Adrenal gland (tissue), 12 donors: ENCODE results near the gene PLA1A. TPM values are rescaled to one million over a fixed set of nuclear protein-coding genes. Genes with fewer than 3 reads are reported as not detected.

Experiments
- DNase-seq, 7 donors: peaks; one replicate each; pipeline ENCODE4 v3.0.0-alpha.2; 2019 to 2020
- H3K27ac ChIP-seq, 5 donors: fragments of 200-600 bp; sonication (generic) in 4 of 5; 1 replicate in 3 of 5; 2 replicates in 2 of 5; pipeline versions ENCODE4 v1.5.1 to v1.8.0; 2016 to 2020; ENCODE audit warnings: mild to moderate bottlenecking in 1 of 5
- H3K27me3 ChIP-seq: fragments of 200-600 bp; 2 replicates; pipeline ENCODE4 v1.8.0; 2021
- H3K36me3 ChIP-seq, 2 donors: fragments of 200-600 bp; replicated peaks in 1 of 2; 1 replicate in 1 of 2; 2 replicates in 1 of 2; pipeline versions ENCODE4 v1.5.1 to v1.8.0; 2018 to 2022
- H3K4me1 ChIP-seq, 2 donors: fragments of 200-600 bp; replicated peaks in 1 of 2; 1 replicate in 1 of 2; 2 replicates in 1 of 2; pipeline versions ENCODE4 v1.5.1 to v1.8.0; 2018 to 2021
- H3K4me3 ChIP-seq, 4 donors: fragments of 200-600 bp; sonication (generic) in 3 of 4; one replicate each; pipeline ENCODE4 v1.5.1; 2016 to 2018
- H3K9me3 ChIP-seq, 3 donors: fragments of 200-600 bp; sonication (generic) in 1 of 3; replicated peaks in 1 of 3; 1 replicate in 2 of 3; 2 replicates in 1 of 3; pipeline versions ENCODE4 v1.5.1 to v1.8.0; 2016 to 2021
- CTCF ChIP-seq, 6 experiments: fragments of 450-650 bp in 4 of 6; fragments of 200-600 bp in 2 of 6; sonication (generic) in 1 of 6; IDR thresholded peaks; 1 replicate in 5 of 6; 2 replicates in 1 of 6; pipeline versions ENCODE4 v1.5.1 to v1.8.0; 2016 to 2021; ENCODE audit warnings: antibody characterized with exemption in 6 of 6, mild to moderate bottlenecking in 2 of 6, moderate library complexity in 1 of 6
- POLR2A ChIP-seq, 2 donors: fragments of 450-650 bp; IDR thresholded peaks; one replicate each; pipeline ENCODE4 v1.6.1; 2017; ENCODE audit warnings: antibody characterized with exemption in 2 of 2, mild to moderate bottlenecking in 2 of 2, moderate library complexity in 1 of 2
- WGBS, 4 donors: extraction: QIAGEN DNeasy Blood & Tissue Kit in 2 of 4; methylation state at CpG; one replicate each; pipeline versions ENCODE4 v1.1.5 to v1.1.7; 2013 to 2017; 5-methylcytosine and 5-hydroxymethylcytosine counted together
- intact Hi-C, 2 donors: fragments of 100-400 bp; cut with DNase I; formaldehyde crosslinking; loops; one replicate each; pipeline versions ENCODE4 v1.14.1 to v1.15.0; 2022 to 2023
- polyA plus RNA-seq, 3 donors: library from polyadenylated mRNA; stranded (reverse); fragments of 200-250 nt in 2 of 3; fragments of 350-450 nt in 1 of 3; fragmentation: Illumina TruSeq in 1 of 3; extraction: RNeasy Lipid Tissue Mini Kit (QIAGEN cat#74804) in 1 of 3; gene quantifications; one replicate each; pipeline ENCODE4 v1.2.3, GENCODE V29; 2013 to 2014
- total RNA-seq, 9 donors: library from RNA; depleted of rRNA in 4 of 9; stranded (reverse); fragments of >200 nt in 4 of 9; fragments of 120-200 nt in 1 of 9; fragmentation: NEBNext Ultra II Directional in 1 of 9; extraction: Animal tissue kit (Norgen Biotek cat#: 25700) in 1 of 9; gene quantifications; one replicate each; pipeline versions ENCODE4 v1.1.0 to v1.2.4, GENCODE V29; 2013 to 2023
- donor health status: healthy with polysubstance abuse.
- donor health status: Bipolar disorder and iron deficiency.
- donor health status: DM: yes; HTN: yes; CAD: no.
- donor health status: DM: no; HTN: no; CAD: no.
- donor health status: DM: no; HTN: no; CAD: no.
- donor health status: DM: yes; HTN: yes; CAD: no.

Gene PLA1A
- total and polyA plus RNA-seq, 12 donors = 0.17 to 2.0 (median 0.72) TPM

DNA sequence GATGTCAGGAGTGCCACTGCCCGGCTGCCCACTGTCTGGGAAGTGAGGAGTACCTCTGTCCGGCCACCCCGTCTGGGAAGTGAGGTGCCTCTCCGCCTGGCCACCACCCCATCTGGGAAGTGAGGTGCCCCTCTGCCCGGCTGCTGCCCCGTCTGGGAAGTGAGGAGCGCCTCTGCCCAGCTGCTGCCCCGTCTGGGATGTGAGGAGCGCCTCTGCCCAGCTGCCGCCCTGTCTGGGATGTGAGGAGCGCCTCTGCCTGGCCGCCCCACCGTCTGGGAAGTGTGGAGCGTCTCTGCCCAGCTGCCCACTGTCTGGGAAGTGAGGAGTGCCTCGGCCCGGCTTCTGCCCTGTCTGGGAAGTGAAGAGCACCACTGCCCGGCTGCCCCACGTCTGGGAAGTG, 76.2 kb downstream of the PLA1A start:
- H3K4me1 ChIP-seq = peaks cover 21 to 43% of the 10 kb centered on the region in 2 donors
- TF ChIP-seq POLR2A (IDR thresholded peaks at IDR 0.05) (no peak), CTCF (IDR thresholded peaks at IDR 0.05) (no peak)
- H3K4me3 ChIP-seq = no peak overlapping the region
- WGBS, 4 donors = 63 to 96% (median 89%) methylated on average over 3 to 18 of the region's 18 CpGs
- H3K27me3 ChIP-seq = no peaks in the 10 kb centered on the region
- no peaks in the 10 kb centered on the region for H3K9me3 ChIP-seq
- no peak overlapping the region for H3K27ac ChIP-seq
- intact Hi-C loops = loop anchor here in 1 of 2 donors (10.0 kb wide), 1 partner anchor 69 kb away; no protein-coding TSS in a partner anchor
- H3K36me3 ChIP-seq = peaks cover 0 to 30% of the 10 kb centered on the region in 2 donors
- DNase-seq = no peak

DNA sequence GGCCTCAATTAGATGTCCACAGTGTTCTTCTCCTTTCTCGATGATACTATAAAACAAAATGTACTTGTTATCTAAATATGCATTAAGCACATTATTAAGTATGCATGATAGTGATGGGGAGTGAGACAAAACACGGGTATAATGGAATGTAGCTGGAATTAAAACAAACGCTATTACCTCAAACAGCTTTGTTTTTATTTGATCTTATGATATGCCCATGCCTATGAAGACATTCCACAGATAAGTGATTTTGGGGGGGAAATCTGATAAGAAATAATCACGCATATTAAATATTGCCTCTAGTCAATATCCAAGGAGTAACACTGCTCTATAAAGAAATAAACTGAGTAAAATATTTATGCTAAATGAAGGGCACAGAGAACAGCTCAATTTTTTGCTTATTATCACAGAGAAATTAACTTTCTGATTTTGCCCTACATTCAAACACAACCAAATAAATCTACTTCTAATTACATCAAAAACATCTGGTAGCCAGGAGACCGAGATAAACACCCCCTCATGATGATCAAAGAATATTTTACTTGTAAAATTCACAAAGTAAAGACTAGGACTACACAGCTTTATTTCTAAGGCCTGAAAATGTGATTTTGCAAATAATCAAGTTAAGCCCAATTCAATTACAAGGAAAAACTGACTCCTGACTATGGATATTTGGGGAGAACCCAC, 77.6 kb downstream of the PLA1A start:
- intact Hi-C loops = loop anchor here in 1 of 2 donors (10.0 kb wide), 1 partner anchor 71 kb away; no protein-coding TSS in a partner anchor
- Histone ChIP-seq H3K9me3 (no peaks in the 10 kb centered on the region), H3K4me3 (peak overlapping the region in 1 of 4 donors; percentile 67), H3K27ac (peak overlapping the region in 4 of 5 donors; percentile 88 to 97 (median 94)), H3K4me1 (peaks cover 10 to 31% of the 10 kb centered on the region in 2 donors), H3K36me3 (peaks cover 0 to 30% of the 10 kb centered on the region in 2 donors), H3K27me3 (no peaks in the 10 kb centered on the region)
- DNase-seq = no peak
- TF ChIP-seq POLR2A (IDR thresholded peaks at IDR 0.05) = no peak
- TF ChIP-seq CTCF (IDR thresholded peaks at IDR 0.05) = no peak
- 54 to 70% (median 67%) methylated on average over 5 of the region's 5 CpGs for WGBS, 4 donors

DNA sequence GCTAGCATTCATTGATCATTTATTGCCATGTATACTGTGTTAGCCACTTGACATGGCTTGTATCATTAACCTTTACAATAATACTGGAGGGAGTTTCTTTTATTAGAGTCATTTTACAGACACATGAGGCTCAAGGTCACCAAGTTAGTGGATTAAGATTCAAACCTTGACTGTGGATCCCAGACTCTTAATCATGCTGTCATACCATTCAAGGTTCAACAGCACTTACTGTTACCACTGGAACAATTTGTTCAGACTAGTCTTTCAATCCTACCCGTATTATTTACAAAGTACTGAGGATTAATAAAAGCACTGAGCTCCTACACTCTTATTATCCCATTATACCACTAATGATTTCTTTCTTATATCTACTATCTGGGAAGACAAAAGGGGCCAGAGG, 78.3 kb downstream of the PLA1A start:
- no peaks in the 10 kb centered on the region for H3K27me3 ChIP-seq
- no peaks in the 10 kb centered on the region for H3K9me3 ChIP-seq
- H3K27ac ChIP-seq = peak overlapping the region; percentile 66 to 97 (median 93)
- H3K4me3 ChIP-seq = peak overlapping the region in 2 of 4 donors; percentile 67 to 83
- intact Hi-C loops = loop anchor here in 1 of 2 donors (10.0 kb wide), 1 partner anchor 71 kb away; no protein-coding TSS in a partner anchor
- TF ChIP-seq CTCF (IDR thresholded peaks at IDR 0.05) = no peak
- TF ChIP-seq POLR2A (IDR thresholded peaks at IDR 0.05) = peak in 1 of 2 donors; percentile 41
- 14 to 43% (median 19%) methylated on average over 1 of the region's 1 CpG for WGBS, 4 donors
- H3K4me1 ChIP-seq = peaks cover 8 to 29% of the 10 kb centered on the region in 2 donors
- DNase-seq = peak in 1 of 7 donors; percentile 10
- peaks cover 0 to 28% of the 10 kb centered on the region in 2 donors for H3K36me3 ChIP-seq

DNA sequence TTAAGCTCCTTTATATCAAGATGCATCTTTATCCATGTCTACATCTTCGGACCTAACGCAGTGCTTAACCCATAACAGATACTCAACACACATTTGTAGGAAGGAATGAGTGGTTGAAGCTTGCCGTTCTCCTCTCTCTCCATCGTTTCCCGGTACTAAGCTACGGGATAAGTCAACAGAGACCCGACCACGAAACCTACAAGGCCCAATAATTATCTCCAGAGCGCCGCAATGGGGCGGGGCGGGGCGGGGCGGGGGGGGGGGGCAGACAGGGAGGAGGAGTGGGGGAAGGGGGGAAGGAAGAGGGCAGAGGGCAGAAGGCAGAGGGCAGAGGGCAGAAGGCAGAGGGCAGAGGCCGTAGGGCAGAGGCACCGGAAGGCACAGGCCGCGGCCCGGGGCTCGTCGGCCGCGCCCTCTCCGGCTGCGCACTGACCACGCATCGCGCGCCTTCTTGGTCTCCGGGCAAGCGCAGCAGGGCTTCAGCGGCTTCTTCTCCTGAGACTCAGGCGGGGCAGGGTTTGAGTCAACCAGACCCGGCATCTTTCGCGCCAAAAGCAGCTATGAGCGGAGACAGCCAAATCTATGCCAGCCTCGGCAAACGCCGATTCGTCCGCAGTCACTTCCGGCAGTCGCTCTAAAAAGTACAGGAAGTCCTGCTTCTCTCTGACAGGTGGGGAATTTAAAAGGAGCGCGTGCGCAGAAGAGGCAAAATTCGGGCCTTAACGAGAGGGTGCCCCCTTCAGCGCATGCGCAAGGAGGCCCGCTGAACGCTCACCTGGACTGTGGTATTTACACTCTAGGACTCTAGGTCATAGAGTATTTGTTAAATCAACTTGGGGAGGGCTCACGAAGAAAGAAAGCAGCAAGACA, 79.3 kb downstream of the PLA1A start, which contains the start of gene COX17:
Gene COX17, minus strand, starts transcription at position 636 of the 870 bp plus-strand sequence. Its CDS starts 96 bp downstream, at position 540.
- peaks cover 0 to 21% of the 10 kb centered on the region in 2 donors for H3K36me3 ChIP-seq
- intact Hi-C loops = loop anchor here in 1 of 2 donors (10.0 kb wide), 1 partner anchor 72 kb away; no protein-coding TSS in a partner anchor
- H3K27me3 ChIP-seq = no peaks in the 10 kb centered on the region
- H3K4me3 ChIP-seq = peak within 1 kb of the TSS in 3 of 4 donors; percentile 14 to 83 (median 67)
- 0 to 1% (median 1%) methylated on average over 21 to 54 of the region's 54 CpGs for WGBS, 4 donors
- H3K9me3 ChIP-seq = no peaks in the 10 kb centered on the region
- peaks cover 8 to 29% of the 10 kb centered on the region in 2 donors for H3K4me1 ChIP-seq
- DNase-seq = peak; percentile 94 to 99 (median 97)
- peak within 1 kb of the TSS; percentile 88 to 97 (median 93) for H3K27ac ChIP-seq
- TF ChIP-seq POLR2A (IDR thresholded peaks at IDR 0.05) (peak; percentile 73 to 83), CTCF (IDR thresholded peaks at IDR 0.05) (peak in 1 of 6 experiments; percentile 14)
